H1 (cell line): Measurements from ENCODE around the gene GLYR1. TPM values are rescaled to one million over a fixed set of nuclear protein-coding genes. Genes with fewer than 3 reads are reported as not detected.

ENCODE experiments used
- CTCF ChIA-PET: fragments of 300-600 bp; sonication (Branson Sonifier 250); formaldehyde crosslinking; loops from one replicate; lab custom pipeline; 2021; ENCODE audit not compliant: partially characterized antibody; lab: Charles Lee
- POLR2A ChIA-PET: fragments of 300-600 bp; sonication (Branson Sonifier 250); formaldehyde crosslinking; loops from one replicate; lab custom pipeline; 2021; ENCODE audit warnings: inconsistent platforms; ENCODE audit not compliant: partially characterized antibody; lab: Charles Lee
- DNase-seq, 2 experiments: peaks; one replicate each; pipeline versions ENCODE4 v3.0.0 to v3.0.0-alpha.2; 2010 to 2022; ENCODE audit warnings: low spot score in 2 of 2, low read depth in 1 of 2, mixed read lengths in 1 of 2
- FAIRE-seq: peaks from 2 replicates; lab custom pipeline; 2011; peaks lifted over from hg19 to GRCh38; lab: Jason Lieb, UNC
- H2AFZ ChIP-seq: 2 replicates; pipeline ENCODE4 v1.8.1; 2012; ENCODE audit warnings: low read length, inconsistent platforms
- H2AK5ac ChIP-seq: 2 replicates; pipeline ENCODE4 v1.6.1; 2013; ENCODE audit warnings: low read depth, low read length
- H2BK120ac ChIP-seq: replicated peaks from 2 replicates; pipeline ENCODE3; 2013; ENCODE audit warnings: low read depth, low read length, inconsistent platforms
- H2BK12ac ChIP-seq: 2 replicates; pipeline ENCODE4 v1.6.1; 2013; ENCODE audit warnings: low read depth, low read length
- H2BK15ac ChIP-seq: 2 replicates; pipeline ENCODE4 v1.6.1; 2013; ENCODE audit warnings: low read length
- H2BK20ac ChIP-seq: 2 replicates; pipeline ENCODE4 v1.6.1; 2013; ENCODE audit warnings: low read length
- H2BK5ac ChIP-seq: 2 replicates; pipeline ENCODE4 v1.6.1; 2013; ENCODE audit warnings: low read depth, low read length
- H3K14ac ChIP-seq: 2 replicates; pipeline ENCODE4 v1.6.1; 2013; ENCODE audit warnings: inconsistent platforms; ENCODE audit not compliant: insufficient read length
- H3K18ac ChIP-seq: 2 replicates; pipeline ENCODE4 v1.6.1; 2013; ENCODE audit warnings: low read length; ENCODE audit errors: extremely low read depth
- H3K23ac ChIP-seq: 2 replicates; pipeline ENCODE4 v1.6.1; 2013; ENCODE audit warnings: inconsistent platforms; ENCODE audit not compliant: insufficient read length
- H3K23me2 ChIP-seq: 2 replicates; pipeline ENCODE4 v1.6.1; 2013; ENCODE audit warnings: low read depth, low read length
- H3K27ac ChIP-seq: 2 replicates; pipeline ENCODE4 v1.6.1; 2011; ENCODE audit warnings: low read depth, low read length, inconsistent platforms
- H3K27me3 ChIP-seq, 4 experiments: replicated peaks in 1 of 4; 1 replicate in 1 of 4; 2 replicates in 3 of 4; pipeline versions ENCODE4 v1.6.1 to v1.8.1; 2011 to 2013; ENCODE audit warnings: low read length in 3 of 4, mild to moderate bottlenecking in 3 of 4, inconsistent platforms in 2 of 4, mixed read lengths in 2 of 4, moderate library complexity in 1 of 4; ENCODE audit not compliant: control insufficient read depth in 3 of 4, insufficient read depth in 3 of 4; ENCODE audit errors: extremely low read depth in 1 of 4
- H3K36me3 ChIP-seq, 4 experiments: 2 replicates each; pipeline versions ENCODE4 v1.6.1 to v1.8.1; 2011 to 2013; ENCODE audit warnings: mild to moderate bottlenecking in 4 of 4, low read length in 3 of 4, moderate library complexity in 2 of 4, control low read depth in 1 of 4, inconsistent platforms in 1 of 4; ENCODE audit not compliant: insufficient read depth in 4 of 4, control insufficient read depth in 2 of 4
- H3K4ac ChIP-seq: replicated peaks from 2 replicates; pipeline ENCODE3; 2013; ENCODE audit warnings: low read length, low read depth, mixed read lengths, inconsistent platforms; ENCODE audit not compliant: insufficient read length
- H3K4me1 ChIP-seq, 4 experiments: replicated peaks in 1 of 4; 1 replicate in 1 of 4; 2 replicates in 3 of 4; pipeline versions ENCODE4 v1.6.1 to v1.8.1; 2011 to 2013; ENCODE audit warnings: low read length in 3 of 4, inconsistent platforms in 2 of 4, mixed read lengths in 1 of 4; ENCODE audit not compliant: insufficient read depth in 4 of 4, control insufficient read depth in 3 of 4
- H3K4me2 ChIP-seq, 2 experiments: 2 replicates each; pipeline versions ENCODE4 v1.6.1 to v1.8.1; 2011 to 2013; ENCODE audit warnings: low read depth in 2 of 2, low read length in 2 of 2, control low read depth in 1 of 2, inconsistent platforms in 1 of 2, mild to moderate bottlenecking in 1 of 2; ENCODE audit not compliant: insufficient read depth in 1 of 2
- H3K4me3 ChIP-seq, 4 experiments: fragments of 200-600, 300-600 bp in 1 of 4; sonication (generic), shearing (Covaris generic), sonication (Bioruptor Twin) in 1 of 4; 2 replicates each; pipeline versions ENCODE4 v1.5.1 to v1.8.1; 2011 to 2016; ENCODE audit warnings: low read length in 4 of 4, low read depth in 3 of 4, control low read depth in 2 of 4, inconsistent platforms in 2 of 4, mild to moderate bottlenecking in 2 of 4, mixed read lengths in 1 of 4, moderate library complexity in 1 of 4; ENCODE audit not compliant: insufficient read depth in 2 of 4; ENCODE audit errors: extremely low read depth in 1 of 4
- H3K56ac ChIP-seq: replicated peaks from 2 replicates; pipeline ENCODE3; 2013; ENCODE audit warnings: low read depth, mild to moderate bottlenecking, mixed read lengths, low read length, inconsistent platforms; ENCODE audit not compliant: insufficient read length
- H3K79me1 ChIP-seq: 2 replicates; pipeline ENCODE4 v1.6.1; 2013; ENCODE audit warnings: low read depth, low read length, control low read depth
- H3K79me2 ChIP-seq, 2 experiments: 2 replicates each; pipeline versions ENCODE4 v1.6.1 to v1.8.1; 2012 to 2013; ENCODE audit warnings: low read length in 2 of 2, mild to moderate bottlenecking in 2 of 2, inconsistent platforms in 1 of 2; ENCODE audit not compliant: insufficient read depth in 2 of 2, control insufficient read depth in 1 of 2
- H3K9ac ChIP-seq, 4 experiments: replicated peaks in 1 of 4; 1 replicate in 1 of 4; 2 replicates in 3 of 4; pipeline versions ENCODE4 v1.6.1 to v1.8.1; 2011 to 2013; ENCODE audit warnings: low read depth in 3 of 4, low read length in 3 of 4, control low read depth in 2 of 4, mild to moderate bottlenecking in 2 of 4, moderate library complexity in 2 of 4, inconsistent platforms in 1 of 4; ENCODE audit errors: extremely low read depth in 1 of 4
- H3K9me3 ChIP-seq, 2 experiments: 2 replicates each; pipeline versions ENCODE4 v1.6.1 to v1.8.1; 2012 to 2013; ENCODE audit warnings: mild to moderate bottlenecking in 2 of 2, moderate library complexity in 2 of 2, control low read depth in 1 of 2, inconsistent platforms in 1 of 2, low read depth in 1 of 2, low read length in 1 of 2, mixed read lengths in 1 of 2; ENCODE audit not compliant: insufficient read depth in 2 of 2
- H4K20me1 ChIP-seq, 2 experiments: replicated peaks in 1 of 2; 2 replicates each; pipeline versions ENCODE3 to v1.8.1; 2011 to 2013; ENCODE audit warnings: inconsistent platforms in 2 of 2, low read length in 2 of 2, mild to moderate bottlenecking in 1 of 2; ENCODE audit not compliant: insufficient read depth in 2 of 2, control insufficient read depth in 1 of 2
- H4K5ac ChIP-seq: 2 replicates; pipeline ENCODE4 v1.6.1; 2013; ENCODE audit warnings: low read length, low read depth, mixed read lengths, inconsistent platforms; ENCODE audit not compliant: insufficient read length
- H4K8ac ChIP-seq: 2 replicates; pipeline ENCODE4 v1.8.0; 2013; ENCODE audit warnings: mild to moderate bottlenecking, moderate library complexity, low read length, inconsistent platforms; ENCODE audit not compliant: insufficient read depth; ENCODE audit errors: extremely low read depth
- H4K91ac ChIP-seq: replicated peaks from 2 replicates; pipeline ENCODE3; 2013; ENCODE audit warnings: low read length, mixed read lengths, inconsistent platforms; ENCODE audit not compliant: insufficient read length
- NANOG ChIP-seq: IDR thresholded peaks from 2 replicates; pipeline ENCODE4 v1.6.1; 2011; ENCODE audit warnings: low read length, low read depth, mild to moderate bottlenecking, inconsistent platforms; ENCODE audit not compliant: insufficient read depth, poor library complexity, severe bottlenecking
- TAF1 ChIP-seq: IDR thresholded peaks from 2 replicates; pipeline ENCODE4 v1.6.1; 2011; ENCODE audit warnings: mild to moderate bottlenecking, low read depth, low read length
- TCF12 ChIP-seq: IDR thresholded peaks from 2 replicates; pipeline ENCODE4 v1.6.1; 2011; ENCODE audit warnings: low read depth, mild to moderate bottlenecking, low read length
- WGBS, 2 experiments: shearing (Covaris generic) in 1 of 2; methylation state at CpG; one replicate each; pipeline versions ENCODE4 v1.1.6 to v1.1.7; 2013 to 2015; ENCODE audit warnings: low lambda C conversion rate in 2 of 2, mixed read lengths in 2 of 2, inconsistent platforms in 1 of 2, low coverage in 1 of 2, missing lambda C conversion rate in 1 of 2; ENCODE audit not compliant: insufficient replicate concordance in 2 of 2, insufficient coverage in 1 of 2, insufficient read length in 1 of 2; ENCODE audit errors: extremely low coverage in 1 of 2, missing lambda C conversion rate in 1 of 2; 5-methylcytosine and 5-hydroxymethylcytosine counted together
- polyA plus RNA-seq, 7 experiments: library from polyadenylated mRNA; depleted of rRNA in 3 of 7; stranded (reverse) in 5 of 7; unstranded in 2 of 7; fragments of >200 nt in 5 of 7; fragments of 200-250 nt in 2 of 7; gene quantifications; 1 replicate in 5 of 7; 2 replicates in 1 of 7; 4 replicates in 1 of 7; pipeline versions ENCODE4 v1.2.1 to v1.2.3, GENCODE V29; 2011 to 2013; ENCODE audit warnings: missing spikeins in 2 of 7, mixed read lengths in 2 of 7
- total RNA-seq: library from RNA; stranded (reverse); fragmentation: NEBNext Ultra II Directional; extraction: Animal tissue kit (Norgen Biotek cat#: 25700); gene quantifications from 2 replicates; pipeline ENCODE4 v1.2.1, GENCODE V29; 2021

GLYR1 gene
- total and polyA plus RNA-seq, 2 of the 8 experiments (the other 6 are each of a cell fraction or from before 2014, with no cell fraction given) = 50.2 to 115 TPM

GRCh38 chr16:4828567-4829321 is 18.3 kb downstream of the GLYR1 start:
- DNase-seq = no peak
- CTCF ChIA-PET = interaction anchor here (0.9 kb wide), 1 partner anchor 83 kb away, joined by 3 read pairs; no protein-coding TSS in a partner anchor
- no peak overlapping the region for H3K14ac ChIP-seq
- H2AK5ac ChIP-seq = no peak overlapping the region
- TF ChIP-seq TCF12 = no peak
- no peak for TF ChIP-seq TAF1
- TF ChIP-seq NANOG = no peak
- TF ChIP-seq, all 59 proteins: peak for 0
- WGBS, 2 experiments = 90% methylated on average over 10 of the region's 11 CpGs; no CpG with 5 or more reads in 1 of the 2 experiments
- Histone ChIP-seq H3K27me3 (no peaks in the 10 kb centered on the region), H3K9ac (no peak overlapping the region), H4K20me1 (peaks cover 2 to 4% of the 10 kb centered on the region in 2 experiments), H3K4me1 (no peaks in the 10 kb centered on the region), H2BK120ac (no peak overlapping the region), H3K23me2 (no peaks in the 10 kb centered on the region), H4K8ac (no peak overlapping the region), H3K27ac (no peak overlapping the region), H3K4ac (no peak overlapping the region), H3K79me1 (no peaks in the 10 kb centered on the region; the same call in 1 of the 2 replicates), H3K56ac (no peak overlapping the region), H3K36me3 (peaks cover 32 to 78% (median 65%) of the 10 kb centered on the region in 4 experiments), H2BK5ac (no peak overlapping the region), H4K91ac (no peak overlapping the region), H3K23ac (no peak overlapping the region), H3K4me3 (no peak overlapping the region), H2BK15ac (no peak overlapping the region), H2AFZ (no peak overlapping the region), H4K5ac (no peak overlapping the region), H3K4me2 (no peak overlapping the region), H2BK20ac (no peak overlapping the region), H2BK12ac (no peak overlapping the region), H3K9me3 (no peaks in the 10 kb centered on the region), H3K18ac (no peak overlapping the region), H3K79me2 (no peaks in the 10 kb centered on the region)
- FAIRE-seq = no peak
- POLR2A ChIA-PET = interaction anchor here (1.4 to 1.6 kb wide), 2 partner anchors 10 to 60 kb away, joined by 4 to 5 read pairs; no protein-coding TSS in a partner anchor
